ENCODE measurements around the gene DPP7. TPM values are rescaled to one million over a fixed set of nuclear protein-coding genes. Genes with fewer than 3 reads are reported as not detected.

DPP7 gene
- 36.6 TPM for total RNA-seq

DNA sequence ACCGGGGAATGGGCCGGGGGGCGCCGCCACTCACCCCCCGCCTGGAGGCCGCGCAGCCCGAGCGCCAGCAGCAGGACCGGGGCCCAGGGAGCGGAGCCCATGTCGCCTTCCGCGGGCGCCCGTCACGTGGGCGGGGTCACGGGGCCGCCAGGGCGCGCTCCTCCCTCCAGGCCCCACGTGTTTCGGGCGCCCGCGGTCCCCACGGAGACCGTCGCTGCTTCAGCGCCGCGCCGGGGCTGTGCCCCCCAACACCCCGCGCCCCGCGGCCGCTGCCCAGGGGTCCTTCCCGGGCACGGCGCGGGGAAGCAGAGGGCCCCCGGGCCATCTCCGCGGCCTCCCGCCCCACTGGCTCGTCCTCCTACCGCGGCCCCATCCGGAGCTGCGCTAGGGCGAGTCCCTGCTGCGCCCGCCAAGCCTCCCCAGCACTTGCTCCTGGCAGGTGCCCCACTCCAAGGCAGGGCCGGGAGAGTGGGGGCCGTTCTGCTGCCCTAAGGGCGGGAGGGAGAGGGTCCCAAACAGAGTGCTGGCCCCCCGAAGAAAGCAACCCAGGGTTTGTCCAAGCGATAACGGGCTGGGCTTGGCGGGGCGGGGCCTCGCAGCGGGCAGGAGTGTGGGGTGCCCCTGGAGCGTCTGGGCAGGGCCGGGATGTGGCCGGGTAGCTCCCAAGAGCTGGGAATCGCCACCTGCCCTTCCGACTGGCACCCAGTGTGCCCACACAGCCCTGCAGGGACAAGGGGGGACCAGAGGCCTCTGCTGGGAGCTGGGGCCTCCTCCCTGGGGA, at the start of gene DPP7:
Gene DPP7, minus strand, starts transcription at position 121 of the 781 bp plus-strand sequence. Its CDS starts 20 bp downstream, at position 101.

DNA sequence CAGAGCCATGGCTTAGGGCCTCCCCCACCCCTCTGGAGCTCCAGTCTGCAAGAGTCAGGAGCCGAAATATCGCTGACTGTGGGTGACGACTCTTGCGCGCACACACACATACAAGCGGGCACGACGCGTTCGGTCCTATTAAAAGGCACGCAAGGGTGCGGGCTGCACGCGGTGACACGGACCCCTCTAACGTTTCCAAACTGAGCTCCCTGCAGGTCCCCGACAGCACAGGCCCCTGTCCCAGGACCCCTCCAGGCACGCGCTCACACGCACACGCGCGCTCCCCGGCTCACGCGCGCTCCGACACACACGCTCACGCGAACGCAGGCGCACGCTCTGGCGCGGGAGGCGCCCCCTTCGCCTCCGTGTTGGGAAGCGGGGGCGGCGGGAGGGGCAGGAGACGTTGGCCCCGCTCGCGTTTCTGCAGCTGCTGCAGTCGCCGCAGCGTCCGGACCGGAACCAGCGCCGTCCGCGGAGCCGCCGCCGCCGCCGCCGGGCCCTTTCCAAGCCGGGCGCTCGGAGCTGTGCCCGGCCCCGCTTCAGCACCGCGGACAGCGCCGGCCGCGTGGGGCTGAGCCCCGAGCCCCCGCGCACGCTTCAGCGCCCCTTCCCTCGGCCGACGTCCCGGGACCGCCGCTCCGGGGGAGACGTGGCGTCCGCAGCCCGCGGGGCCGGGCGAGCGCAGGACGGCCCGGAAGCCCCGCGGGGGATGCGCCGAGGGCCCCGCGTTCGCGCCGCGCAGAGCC, 24.4 kb upstream of the DPP7 start, which contains the start of gene GRIN1:
Gene GRIN1, plus strand, starts transcription at position 433 of the 746 bp plus-strand sequence. CDS start 333 bp downstream, outside the sequence.

GRCh38 chr9:137086531-137087408, 27.8 kb downstream of the DPP7 start, which contains the start of gene MAN1B1:
TSS of gene MAN1B1 (plus strand) at chr9:137086985. CDS start at chr9:137087000, 15 bp downstream.

GRCh38 chr9:137077010-137077747, 37.4 kb downstream of the DPP7 start, which contains the start of gene UAP1L1:
TSS of gene UAP1L1 (plus strand) at chr9:137077517. CDS start at chr9:137077533, 16 bp downstream.

DNA sequence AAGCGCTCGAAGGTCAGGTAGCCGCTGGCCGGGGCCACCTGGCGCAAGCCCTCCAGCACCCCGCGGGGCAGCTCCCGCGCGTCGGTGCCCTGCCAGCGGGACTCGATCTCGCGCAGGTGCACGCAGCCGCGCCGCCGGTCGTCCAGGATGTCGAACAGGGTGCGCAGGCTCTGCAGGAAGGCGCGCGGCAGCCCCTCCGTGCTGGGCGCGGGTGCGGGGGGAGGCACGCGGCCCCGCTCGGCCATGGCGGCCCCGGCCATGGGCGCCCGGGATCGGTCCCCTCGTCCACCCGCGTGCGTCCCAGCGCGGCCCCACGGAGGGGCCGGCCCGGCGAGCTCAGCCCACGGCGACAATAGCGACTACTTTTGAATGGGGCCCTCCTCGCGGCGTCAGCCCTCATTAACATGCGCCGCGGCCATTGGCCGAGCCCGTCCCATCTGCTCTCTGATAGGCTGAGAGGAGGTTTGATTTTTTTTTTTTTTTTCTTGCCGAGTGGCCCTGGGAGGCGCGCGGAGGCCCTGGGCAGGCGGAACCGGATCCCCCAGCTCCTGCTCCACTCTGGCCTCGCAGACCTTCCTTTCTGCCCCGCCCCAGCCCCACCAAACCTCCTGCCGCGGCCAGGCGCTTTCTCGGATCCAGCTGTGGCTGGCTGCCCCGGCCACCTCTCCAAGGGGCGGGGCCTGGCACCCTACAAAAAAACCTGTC, 44.2 kb downstream of the DPP7 start, which contains the start of gene SAPCD2:
Gene SAPCD2, minus strand, starts transcription at position 357 of the 705 bp plus-strand sequence. Its CDS starts 97 bp downstream, at position 260.

Small RNA genes within 50 kb of the gene (small RNA-seq; reads per million reads assigned to genes)
- gene RF00153 (ENCODE audit: low replicate concordance): 0.18 reads per million

Other genes with a start within 250 kb of the DPP7 start
- gene EDF1, start 248.4 kb downstream of the DPP7 start, total RNA-seq: 135 TPM
- gene TRAF2, start 228.2 kb downstream of the DPP7 start, total RNA-seq: 11.6 TPM
- gene FBXW5, start 170.0 kb downstream of the DPP7 start, total RNA-seq: 64.5 TPM
- not detected for gene C8G, start 169.5 kb downstream of the DPP7 start, total RNA-seq
- 0.94 TPM for gene LCN12, start 162.5 kb downstream of the DPP7 start, total RNA-seq
- gene PTGDS, start 137.2 kb downstream of the DPP7 start, total RNA-seq: 11.9 TPM
- gene LCNL1, start 131.7 kb downstream of the DPP7 start, total RNA-seq: 0.94 TPM
- gene PAXX, start 122.3 kb downstream of the DPP7 start, total RNA-seq: 14.7 TPM
- gene CLIC3, start 118.2 kb downstream of the DPP7 start, total RNA-seq: not detected
- gene ABCA2, start 86.5 kb downstream of the DPP7 start, total RNA-seq: 45.4 TPM
- not detected for gene FUT7, start 82.6 kb downstream of the DPP7 start, total RNA-seq
- 34.4 TPM for gene NPDC1, start 68.6 kb downstream of the DPP7 start, total RNA-seq
- 0.63 TPM for gene ENTPD2, start 60.7 kb downstream of the DPP7 start, total RNA-seq
- 2.5 TPM for gene SAPCD2, start 44.2 kb downstream of the DPP7 start, total RNA-seq
- 0.63 TPM for gene UAP1L1, start 37.2 kb downstream of the DPP7 start, total RNA-seq
- gene MAN1B1, start 27.7 kb downstream of the DPP7 start, total RNA-seq: 72.6 TPM
- gene GRIN1, start 24.4 kb upstream of the DPP7 start, total RNA-seq: 63.5 TPM
- gene LRRC26, start 55.3 kb upstream of the DPP7 start, total RNA-seq: 0.31 TPM
- not detected for gene TMEM210, start 57.3 kb upstream of the DPP7 start, total RNA-seq
- 39.1 TPM for gene ANAPC2, start 73.8 kb upstream of the DPP7 start, total RNA-seq
- gene SSNA1, start 73.9 kb upstream of the DPP7 start, total RNA-seq: 21.3 TPM
- gene TPRN, start 86.0 kb upstream of the DPP7 start, total RNA-seq: 7.5 TPM
- 31.6 TPM for gene TMEM203, start 90.9 kb upstream of the DPP7 start, total RNA-seq
- gene NDOR1, start 91.0 kb upstream of the DPP7 start, total RNA-seq: 6.9 TPM
- gene RNF208, start 107.5 kb upstream of the DPP7 start, total RNA-seq: 1.9 TPM
- gene CYSRT1, start 110.4 kb upstream of the DPP7 start, total RNA-seq: not detected
- not detected for gene RNF224, start 112.8 kb upstream of the DPP7 start, total RNA-seq
- gene SLC34A3, start 116.2 kb upstream of the DPP7 start, total RNA-seq: not detected
- gene TUBB4B, start 126.6 kb upstream of the DPP7 start, total RNA-seq: 88.9 TPM
- gene STPG3, start 136.6 kb upstream of the DPP7 start, total RNA-seq: not detected
- gene NELFB, start 140.6 kb upstream of the DPP7 start, total RNA-seq: 34.4 TPM
- gene TOR4A, start 163.0 kb upstream of the DPP7 start, total RNA-seq: 0.31 TPM
- gene NRARP, start 187.5 kb upstream of the DPP7 start, total RNA-seq: 5.0 TPM